Heart left ventricle (tissue), 16 donors: ENCODE data around the gene STX8. TPM values are rescaled to one million over a fixed set of nuclear protein-coding genes. Genes with fewer than 3 reads are reported as not detected.

Experiments
- ATAC-seq, 4 donors: fragments of 200-7000 bp; cut with Tn5 transposase; one replicate each; pipeline ENCODE4 v1.9.1; 2020 to 2022; ENCODE audit warnings: moderate library complexity in 4 of 4, mild to moderate bottlenecking in 3 of 4, moderate number of reproducible peaks in 1 of 4
- DNase-seq, 5 donors: peaks; one replicate each; pipeline ENCODE4 v3.0.0-alpha.2; 2020
- H3K27ac ChIP-seq, 12 donors: fragments of 200-600 bp; sonication (generic) in 4 of 12; one replicate each; pipeline versions ENCODE4 v1.5.0 to v1.8.0; 2016 to 2022; ENCODE audit warnings: mild to moderate bottlenecking in 2 of 12
- H3K27me3 ChIP-seq, 9 donors: fragments of 200-600 bp; sonication (generic) in 2 of 9; one replicate each; pipeline versions ENCODE4 v1.5.1 to v1.8.0; 2016 to 2022; ENCODE audit warnings: mild to moderate bottlenecking in 3 of 9
- H3K36me3 ChIP-seq, 9 donors: fragments of 200-600 bp; sonication (generic) in 2 of 9; one replicate each; pipeline versions ENCODE4 v1.5.0 to v1.8.0; 2018 to 2022; ENCODE audit warnings: mild to moderate bottlenecking in 2 of 9
- H3K4me1 ChIP-seq, 12 donors: fragments of 200-600 bp; sonication (generic) in 4 of 12; one replicate each; pipeline versions ENCODE4 v1.5.0 to v1.8.0; 2016 to 2022; ENCODE audit warnings: mild to moderate bottlenecking in 3 of 12
- H3K4me3 ChIP-seq, 12 donors: fragments of 200-600 bp; sonication (generic) in 4 of 12; one replicate each; pipeline versions ENCODE4 v1.5.0 to v1.8.0; 2017 to 2022; ENCODE audit warnings: mild to moderate bottlenecking in 9 of 12, moderate library complexity in 4 of 12
- H3K9me3 ChIP-seq, 12 donors: fragments of 200-600 bp; sonication (generic) in 4 of 12; one replicate each; pipeline versions ENCODE4 v1.5.0 to v1.8.0; 2016 to 2022; ENCODE audit warnings: mild to moderate bottlenecking in 1 of 12
- CTCF ChIP-seq, 12 donors: fragments of 200-600 bp; sonication (generic) in 4 of 12; IDR thresholded peaks; one replicate each; pipeline versions ENCODE4 v1.5.0 to v1.8.0; 2018 to 2022; ENCODE audit warnings: antibody characterized with exemption in 12 of 12, mild to moderate bottlenecking in 5 of 12
- POLR2A ChIP-seq, 2 donors: fragments of 450-650 bp; IDR thresholded peaks; one replicate each; pipeline ENCODE4 v1.6.1; 2017; ENCODE audit warnings: antibody characterized with exemption in 2 of 2, mild to moderate bottlenecking in 2 of 2, moderate library complexity in 2 of 2
- WGBS, 4 donors: extraction: QIAGEN DNeasy Blood & Tissue Kit in 2 of 4; methylation state at CpG; one replicate each; pipeline versions ENCODE4 v1.1.5 to v1.1.7; 2013 to 2018; 5-methylcytosine and 5-hydroxymethylcytosine counted together
- intact Hi-C, 10 donors: fragments of 100-400 bp; cut with DNase I; formaldehyde crosslinking; loops; one replicate each; pipeline versions ENCODE4 v1.11.1 to v1.14.2; 2022
- polyA plus RNA-seq, 2 donors: library from polyadenylated mRNA; stranded (reverse); fragments of 200-250 nt; gene quantifications; one replicate each; pipeline ENCODE4 v1.2.3, GENCODE V29; 2013
- total RNA-seq, 9 donors: library from RNA; depleted of rRNA in 2 of 9; stranded (reverse); fragments of >200 nt in 2 of 9; fragmentation: NEBNext Ultra II Directional in 3 of 9; extraction: Animal tissue kit (Norgen Biotek cat#: 25700) in 3 of 9; gene quantifications; one replicate each; pipeline versions ENCODE4 v1.1.0 to v1.2.4, GENCODE V29; 2016 to 2023
- donor health status: ischemic (EF 13 %, LVEDD 7.1; RV severe dilation, severe dysfunction).
- donor health status: healthy with polysubstance abuse.
- donor health status: DM: no; HTN: yes; CAD: no.
- donor health status: DM: no; HTN: no; CAD: no.
- donor health status: ischemic (EF 25% LVEDD 6.9; RV normal size, moderate dysfunction).
- donor health status: ischemic (EF 25% LVEDD 5.7; RV mildly dilated, moderate dysfunction).
- donor health status: healthy.
- donor health status: DM: yes; HTN: yes; CAD: no.
- donor health status: ischemic (EF 35%, LVEDD 5.7; RV mildly dilated, moderate dysfunction).
- donor health status: nonischemic (EF 11% LVEDD 7.7; RV severe dilation, severe dysfunction).
- donor health status: DM: yes; HTN: yes; CAD: no.
- donor health status: PGD.
- donor health status: ischemic (EF 29% LVEDD 5.4; RV normal size, mild dysfunction).
- donor health status: nonischemic (EF 23%, LVEDD 6.1; RV moderate dilation, normal function).

STX8 gene
- total and polyA plus RNA-seq, 11 donors, result 43.2 to 86.0 (median 62.3) TPM

- Histone ChIP-seq H3K27me3 (no peaks in the 10 kb centered on the region), H3K4me3 (peak overlapping the region in 1 of 12 donors; percentile 10), H3K9me3 (no peaks in the 10 kb centered on the region), H3K27ac (no peak overlapping the region), H3K36me3 (no peaks in the 10 kb centered on the region), H3K4me1 (peaks cover 0 to 14% (median 0%) of the 10 kb centered on the region in 12 donors)
- ATAC-seq (peak in 2 of 4 donors; percentile 58), DNase-seq (peak in 1 of 5 donors; percentile 36)
- intact Hi-C loops, result no loop called here
- no peak for TF ChIP-seq CTCF (IDR thresholded peaks at IDR 0.05)
- no peak for TF ChIP-seq POLR2A (IDR thresholded peaks at IDR 0.05)
- 67 to 85% (median 74%) methylated on average over 8 of the region's 8 CpGs for WGBS, 4 donors
Observed at GRCh38 chr17:9271989-9272388, 303.6 kb downstream of the STX8 start.

GRCh38 chr17:9270921-9271320, 304.7 kb downstream of the STX8 start:
- Histone ChIP-seq H3K36me3 (no peaks in the 10 kb centered on the region), H3K4me1 (peaks cover 0 to 19% (median 0%) of the 10 kb centered on the region in 12 donors), H3K9me3 (no peaks in the 10 kb centered on the region), H3K4me3 (no peak overlapping the region), H3K27ac (no peak overlapping the region), H3K27me3 (no peaks in the 10 kb centered on the region)
- ATAC-seq (no peak), DNase-seq (no peak)
- 89 to 98% (median 92%) methylated on average over 9 of the region's 9 CpGs for WGBS, 4 donors
- TF ChIP-seq CTCF (IDR thresholded peaks at IDR 0.05), result no peak
- TF ChIP-seq POLR2A (IDR thresholded peaks at IDR 0.05), result no peak
- intact Hi-C loops, result no loop called here

DNA sequence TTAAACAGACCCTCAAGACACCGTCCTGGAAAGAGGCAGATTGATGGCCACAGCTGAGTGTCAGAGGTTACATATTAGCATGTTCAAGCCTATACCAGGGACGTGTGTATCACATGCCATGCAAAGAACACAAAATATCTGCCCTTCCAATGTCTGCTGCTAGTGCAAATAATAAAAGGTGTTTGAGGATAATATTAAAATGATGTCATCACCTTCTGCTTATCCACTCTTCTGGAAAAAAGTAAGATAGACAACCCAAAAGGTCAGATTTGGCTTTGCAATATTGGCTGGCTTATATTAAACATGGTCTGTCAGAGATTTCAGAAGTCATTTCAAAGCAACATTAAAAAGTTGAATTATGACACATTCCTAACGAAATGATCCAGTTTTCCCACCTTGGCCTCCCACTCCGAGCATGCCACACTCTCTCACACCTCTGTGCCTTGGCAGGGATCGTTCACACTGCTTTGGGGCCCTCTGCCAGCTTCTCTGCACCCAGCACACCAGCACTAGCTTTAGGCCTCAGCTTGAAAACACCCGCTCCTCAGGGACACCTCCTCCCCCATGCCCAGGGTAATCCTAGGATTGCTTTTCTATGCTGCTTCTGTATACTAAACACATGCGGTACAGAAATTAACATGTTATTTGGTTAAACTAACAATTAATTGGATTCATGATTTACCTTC, 306.1 kb downstream of the STX8 start:
- peak in 1 of 4 donors; percentile 52 for ATAC-seq
- intact Hi-C loops, result loop anchor here in 1 of 10 donors (5.0 kb wide), 1 partner anchor 37 kb away; no protein-coding TSS in a partner anchor
- Histone ChIP-seq H3K4me3 (no peak overlapping the region), H3K4me1 (peaks cover 0 to 24% (median 0%) of the 10 kb centered on the region in 12 donors), H3K27me3 (no peaks in the 10 kb centered on the region), H3K36me3 (no peaks in the 10 kb centered on the region), H3K27ac (no peak overlapping the region), H3K9me3 (peaks cover 0 to under 1% (median 0%) of the 10 kb centered on the region in 12 donors)
- DNase-seq, result no peak
- no peak for TF ChIP-seq POLR2A (IDR thresholded peaks at IDR 0.05)
- no peak for TF ChIP-seq CTCF (IDR thresholded peaks at IDR 0.05)
- 71 to 82% (median 76%) methylated on average over 7 of the region's 7 CpGs for WGBS, 4 donors

DNA sequence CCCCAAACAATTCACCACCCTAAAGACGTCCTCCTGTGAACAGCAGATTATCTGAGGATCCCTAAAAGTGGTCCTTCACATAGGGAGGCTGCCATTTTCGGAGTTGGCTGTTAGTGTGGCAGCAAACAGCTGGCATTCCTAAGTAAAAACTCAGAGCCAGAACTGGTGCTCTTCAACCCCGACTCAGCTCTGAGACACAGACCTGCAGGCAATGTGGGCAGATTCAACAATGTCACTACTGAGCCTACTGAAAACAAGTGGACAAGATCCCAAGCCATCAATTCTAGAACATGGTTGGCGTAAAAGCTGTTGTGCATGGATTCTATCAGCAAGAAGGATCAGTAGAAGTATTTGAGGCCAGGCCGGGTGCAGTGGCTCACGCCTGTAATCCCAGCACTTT, 307.1 kb downstream of the STX8 start:
- intact Hi-C loops, result loop anchor here in 1 of 10 donors (5.0 kb wide), 1 partner anchor 36 kb away; no protein-coding TSS in a partner anchor
- 91 to 97% (median 96%) methylated on average over 6 of the region's 6 CpGs for WGBS, 4 donors
- peaks cover 0 to 8% (median 0%) of the 10 kb centered on the region in 12 donors for H3K9me3 ChIP-seq
- DNase-seq (no peak), ATAC-seq (no peak)
- no peaks in the 10 kb centered on the region for H3K36me3 ChIP-seq
- H3K4me1 ChIP-seq, result peaks cover 0 to 24% (median 0%) of the 10 kb centered on the region in 12 donors
- no peak overlapping the region for H3K27ac ChIP-seq
- no peak overlapping the region for H3K4me3 ChIP-seq
- TF ChIP-seq POLR2A (IDR thresholded peaks at IDR 0.05), result no peak
- TF ChIP-seq CTCF (IDR thresholded peaks at IDR 0.05), result no peak
- H3K27me3 ChIP-seq, result no peaks in the 10 kb centered on the region
